ENCODE results near the gene GLI3.

The GLI3 gene

DNA sequence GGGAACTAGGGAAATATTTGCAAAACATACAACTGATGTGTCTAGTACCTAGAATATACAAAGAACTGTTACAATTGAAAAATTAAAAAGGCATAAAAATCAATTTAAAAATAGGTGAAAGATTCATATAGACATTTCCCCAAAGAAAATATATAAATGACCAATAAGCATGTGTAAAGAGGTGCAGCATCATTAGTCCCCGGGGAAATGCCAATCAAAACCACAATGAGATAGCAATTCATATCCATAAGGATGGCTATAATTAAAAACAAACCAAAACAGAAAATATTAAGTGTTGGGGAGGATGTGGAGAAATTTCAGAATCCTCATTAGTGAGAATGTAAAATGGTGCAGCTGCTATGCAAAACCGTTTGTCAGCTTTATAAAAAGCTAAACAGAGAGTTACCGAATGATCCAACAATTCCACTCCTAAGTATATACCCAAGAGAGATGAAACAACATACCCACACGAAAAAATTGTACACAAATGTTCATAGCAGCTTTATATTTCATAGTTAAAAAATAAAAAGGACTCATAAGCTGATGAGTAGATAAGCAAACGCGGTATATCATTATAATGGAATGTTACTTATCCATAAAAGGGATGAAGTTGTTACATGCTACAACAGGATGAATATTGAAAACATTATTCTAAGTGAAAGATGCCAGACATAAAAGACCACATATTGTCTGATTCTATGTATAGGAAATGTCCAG, 324.0 kb downstream of the GLI3 start:
- Histone ChIP-seq H3K4me3 (no peak overlapping the region), H3K9ac (no peak overlapping the region), H3K27me3 (no peaks in the 10 kb centered on the region), H4K20me1 (no peaks in the 10 kb centered on the region), H3K36me3 (no peaks in the 10 kb centered on the region), H3K27ac (no peak overlapping the region), H3K9me3 (no peaks in the 10 kb centered on the region), H3K4me1 (peaks cover 12% of the 10 kb centered on the region), H3K4me2 (no peak overlapping the region)
- no peak for TF ChIP-seq Cebpa-rat (IDR thresholded peaks at IDR 0.05)

DNA sequence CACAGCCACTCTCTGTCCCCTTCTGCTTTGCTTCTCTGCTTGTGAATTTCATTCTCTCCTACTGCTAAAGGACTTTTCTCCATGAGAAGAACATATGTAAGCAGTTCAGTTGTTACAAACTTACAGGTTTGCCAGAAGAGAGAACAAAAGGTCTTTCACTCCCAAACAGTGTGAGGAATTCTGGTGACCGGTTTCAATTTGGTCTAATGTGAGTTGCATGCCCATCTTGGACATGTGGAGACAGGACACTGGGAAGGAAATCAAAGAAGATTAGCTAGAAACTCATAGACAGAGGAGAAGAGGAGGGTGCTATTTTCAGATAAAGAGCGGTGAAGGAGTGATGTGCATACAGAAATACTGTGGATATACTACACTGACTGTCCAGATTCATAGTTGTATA, 324.6 kb downstream of the GLI3 start:
- Histone ChIP-seq H3K4me2 (no peak overlapping the region), H3K4me1 (peaks cover 12% of the 10 kb centered on the region), H3K27ac (no peak overlapping the region), H3K27me3 (no peaks in the 10 kb centered on the region), H4K20me1 (no peaks in the 10 kb centered on the region), H3K9ac (no peak overlapping the region), H3K36me3 (no peaks in the 10 kb centered on the region), H3K4me3 (no peak overlapping the region), H3K9me3 (no peaks in the 10 kb centered on the region)
- TF ChIP-seq Cebpa-rat (IDR thresholded peaks at IDR 0.05) = no peak

DNA sequence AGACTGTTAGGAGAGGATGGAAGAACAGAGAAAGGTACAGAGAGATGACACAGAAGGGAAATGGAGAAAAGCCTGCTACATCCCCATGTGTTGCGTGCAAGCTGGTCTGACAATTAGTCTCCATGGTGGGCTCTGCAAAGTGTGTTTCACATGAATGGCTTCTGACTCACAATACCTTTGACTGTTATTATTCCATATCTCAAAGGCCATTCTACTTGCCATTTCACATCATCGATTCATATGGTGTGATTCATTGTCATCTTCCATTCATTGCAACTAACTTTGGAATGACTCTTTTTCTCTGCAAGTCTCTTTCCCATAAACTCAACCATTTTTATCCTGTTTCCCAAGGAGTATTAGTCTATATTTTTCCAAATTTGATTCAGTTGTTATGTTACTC, 325.2 kb downstream of the GLI3 start:
- Histone ChIP-seq H3K4me3 (no peak overlapping the region), H3K4me2 (no peak overlapping the region), H3K27me3 (no peaks in the 10 kb centered on the region), H3K9me3 (no peaks in the 10 kb centered on the region), H3K27ac (no peak overlapping the region), H3K36me3 (no peaks in the 10 kb centered on the region), H3K9ac (no peak overlapping the region), H3K4me1 (peaks cover 12% of the 10 kb centered on the region), H4K20me1 (no peaks in the 10 kb centered on the region)
- no peak for TF ChIP-seq Cebpa-rat (IDR thresholded peaks at IDR 0.05)
